NCI-H2171 treated with DMSO at 0.1 percent for 48 hours (cell line): ENCODE data around the gene LSM8.
"Not testable (repeated sequence)": the region's sequence is repeated elsewhere in the genome, so short reads cannot be mapped to it uniquely, and the experiment has no call there.

Experiments used
- DNase-seq: peaks from one replicate; lab custom pipeline; 2025; lab: John Stamatoyannopoulos, UW

LSM8 gene

GRCh38 chr7:118183786-118184564, at the start of gene LSM8:
TSS of gene LSM8 (plus strand) at chr7:118184164. CDS start at chr7:118184224, 60 bp downstream.
- peak; percentile 97 for DNase-seq

GRCh38 chr7:118134420-118134819, 49.5 kb upstream of the LSM8 start:
- DNase-seq: not testable (repeated sequence)

- no peak for DNase-seq
These were observed 43.5 kb upstream of the LSM8 start for GRCh38 chr7:118140468-118140867.

- DNase-seq: no peak
These were observed 42.0 kb upstream of the LSM8 start for GRCh38 chr7:118142012-118142411.

- no peak for DNase-seq
These were observed 35.0 kb upstream of the LSM8 start for GRCh38 chr7:118148930-118149329.

- DNase-seq: no peak
These were observed 34.6 kb upstream of the LSM8 start for GRCh38 chr7:118149394-118149793.

GRCh38 chr7:118151671-118152070, 32.3 kb upstream of the LSM8 start:
- no peak for DNase-seq

GRCh38 chr7:118152149-118152548, 31.8 kb upstream of the LSM8 start:
- DNase-seq: no peak

GRCh38 chr7:118152654-118153053, 31.3 kb upstream of the LSM8 start:
- DNase-seq: no peak

GRCh38 chr7:118153551-118154177, 30.3 kb upstream of the LSM8 start:
- DNase-seq: peak; percentile 41

- DNase-seq: no peak
These were observed 25.2 kb upstream of the LSM8 start for GRCh38 chr7:118158766-118159165.

GRCh38 chr7:118169146-118169545, 14.8 kb upstream of the LSM8 start:
- DNase-seq: no peak

GRCh38 chr7:118175740-118176139, 8.2 kb upstream of the LSM8 start:
- DNase-seq: no peak

GRCh38 chr7:118179191-118179590, 4.8 kb upstream of the LSM8 start:
- DNase-seq: peak; percentile 5

GRCh38 chr7:118182593-118183427, 1.2 kb upstream of the LSM8 start:
- DNase-seq: no peak

- DNase-seq: no peak
These were observed 557 bp upstream of the LSM8 start for GRCh38 chr7:118183428-118183785.

- peak; percentile 14 for DNase-seq
These were observed 589 bp downstream of the LSM8 start for GRCh38 chr7:118184565-118184940.

- DNase-seq: no peak
These were observed 1.3 kb downstream of the LSM8 start for GRCh38 chr7:118185163-118185860.

- no peak for DNase-seq
These were observed 2.5 kb downstream of the LSM8 start for GRCh38 chr7:118186501-118186900.

GRCh38 chr7:118194571-118194970, 10.6 kb downstream of the LSM8 start:
- no peak for DNase-seq

- DNase-seq: peak; percentile 66
These were observed 12.0 kb downstream of the LSM8 start for GRCh38 chr7:118195837-118196474.

GRCh38 chr7:118202061-118202460, 18.1 kb downstream of the LSM8 start:
- DNase-seq: no peak
